Superior temporal gyrus (tissue), 1 donor: ENCODE measurements around the gene TXLNG.
A peak's percentile ranks its signal among the peaks of the same experiment; 100 is the strongest.

Experiments used
- DNase-seq: peaks from one replicate; pipeline ENCODE4 v3.0.0-alpha.2; 2016; ENCODE audit errors: extremely low spot score

The TXLNG gene

DNA sequence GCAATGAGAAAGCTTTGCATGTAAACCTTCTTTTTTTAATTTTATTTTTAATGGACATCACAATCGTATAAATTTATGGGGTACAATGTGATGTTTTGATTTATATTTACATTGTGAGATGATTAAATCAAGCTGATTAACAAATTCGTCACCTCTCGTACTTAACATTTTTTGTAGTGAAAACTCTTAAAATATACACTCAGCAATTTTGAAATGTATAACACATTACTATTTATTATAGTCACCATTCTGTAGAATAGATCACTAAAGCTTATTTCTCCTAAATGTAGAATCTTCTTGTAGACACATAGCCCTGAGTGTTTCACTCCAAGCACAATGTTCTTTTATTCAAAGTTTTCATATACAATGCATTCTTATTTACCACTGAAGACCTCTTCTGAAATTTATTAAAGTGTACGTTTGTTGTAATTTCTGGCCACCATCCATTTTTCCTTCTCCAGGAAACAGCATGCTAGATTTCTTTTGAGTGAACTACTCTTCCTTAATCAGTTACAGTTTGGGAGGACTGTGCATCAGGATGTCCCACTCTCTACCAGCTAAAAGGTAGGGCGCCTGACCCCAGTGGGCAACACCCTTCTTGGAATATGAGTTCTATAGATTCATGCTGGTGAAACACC is 88.3 kb downstream of the TXLNG start:
- no peak for DNase-seq

DNA sequence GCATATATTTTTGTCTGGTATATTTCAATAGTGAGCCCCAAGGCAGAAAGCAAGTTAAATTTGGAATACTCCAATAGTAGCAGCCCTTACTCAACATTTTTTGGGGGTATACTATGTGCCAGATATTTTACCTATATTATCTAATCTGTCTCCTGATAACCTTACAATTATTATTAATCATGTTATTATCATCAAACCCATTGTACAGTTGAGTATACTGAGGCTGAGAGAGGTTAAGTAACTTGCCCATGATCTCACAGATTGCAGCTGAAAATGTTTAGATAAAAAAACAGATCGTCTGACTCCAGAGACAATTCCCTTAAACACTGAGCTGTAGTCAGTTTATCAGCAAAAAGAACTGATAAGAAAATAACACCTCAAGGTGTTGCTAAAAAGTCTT is 90.4 kb downstream of the TXLNG start:
- no peak for DNase-seq

DNA sequence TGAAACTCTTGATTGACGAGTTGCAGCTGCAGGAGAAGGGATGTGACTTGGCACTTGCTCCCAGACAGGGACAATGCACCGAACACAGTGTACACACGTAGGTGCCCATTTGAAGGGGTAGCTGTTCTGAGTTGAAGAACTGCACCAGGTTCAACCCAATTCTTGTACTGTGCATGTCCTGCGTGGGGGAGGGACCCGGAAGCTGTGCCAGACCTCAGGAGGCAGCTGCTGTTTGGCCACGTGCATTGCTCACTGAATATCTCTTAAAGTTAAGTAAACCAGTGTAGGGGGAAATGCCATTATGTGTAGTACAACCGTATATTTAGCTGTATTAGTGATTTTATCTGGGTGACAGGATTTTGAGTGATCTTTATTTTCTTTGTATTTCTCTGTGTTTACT is 95.9 kb downstream of the TXLNG start:
- peak; percentile 33 for DNase-seq

GRCh38 chrX:16882702-16883486 is 96.6 kb downstream of the TXLNG start:
- DNase-seq = peak; percentile 81

GRCh38 chrX:16883487-16883804 is 97.2 kb downstream of the TXLNG start:
- no peak for DNase-seq

- DNase-seq = no peak
Measured at GRCh38 chrX:16885628-16886027, 99.4 kb downstream of the TXLNG start.

DNA sequence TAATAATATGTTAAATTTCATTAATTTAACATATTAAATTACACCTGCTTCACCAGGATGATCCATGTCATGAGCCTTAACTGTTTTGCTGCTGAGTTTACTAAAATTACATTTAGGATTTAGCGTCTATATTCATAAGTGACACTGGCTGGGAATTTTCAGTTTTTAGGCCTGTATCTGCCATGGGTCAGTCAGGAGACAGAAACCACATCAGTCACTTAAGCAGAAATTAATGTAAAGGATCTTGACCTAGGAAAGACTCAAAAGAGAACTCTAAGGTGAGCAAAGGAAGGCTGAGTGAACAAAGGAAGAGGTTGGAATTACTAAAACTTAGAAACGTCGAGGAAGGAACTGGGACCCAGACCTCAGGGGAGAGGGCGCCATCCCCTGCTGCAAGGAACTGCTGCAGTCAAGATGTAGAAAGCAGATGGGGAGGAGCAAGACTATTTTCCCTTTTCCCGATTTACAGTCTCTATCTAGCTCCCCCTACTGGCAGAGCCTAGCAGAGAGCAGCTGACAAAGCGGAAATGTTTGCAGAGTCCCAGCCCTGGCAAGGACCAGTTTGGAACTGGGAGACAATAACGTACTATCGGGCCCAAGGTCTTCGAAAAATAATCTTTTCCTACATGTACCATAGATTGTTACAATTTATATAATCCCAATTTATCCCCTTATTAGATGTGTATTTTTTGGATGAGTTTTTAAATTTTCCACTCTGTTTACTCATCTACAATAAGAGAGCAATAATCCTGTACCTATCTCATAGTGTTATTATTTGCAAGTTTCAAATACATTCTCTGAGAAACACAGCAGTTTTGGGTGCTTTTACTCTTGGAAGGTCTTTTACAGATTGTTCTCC is 106.5 kb downstream of the TXLNG start:
- peak; percentile 90 for DNase-seq
